Raji (cell line): ENCODE results near the gene ZNF688.

Experiments used
- POLR2A ChIP-seq: IDR thresholded peaks from 2 replicates; pipeline ENCODE4 v1.6.1; 2011; ENCODE audit warnings: low read depth, low read length, control low read depth; ENCODE audit not compliant: insufficient read depth

ZNF688 gene

GRCh38 chr16:30571445-30572322, at the start of gene ZNF688:
TSS of gene ZNF688 (minus strand) at chr16:30571714. CDS start at chr16:30571629, 85 bp downstream.
- peak; percentile 78 for TF ChIP-seq POLR2A

DNA sequence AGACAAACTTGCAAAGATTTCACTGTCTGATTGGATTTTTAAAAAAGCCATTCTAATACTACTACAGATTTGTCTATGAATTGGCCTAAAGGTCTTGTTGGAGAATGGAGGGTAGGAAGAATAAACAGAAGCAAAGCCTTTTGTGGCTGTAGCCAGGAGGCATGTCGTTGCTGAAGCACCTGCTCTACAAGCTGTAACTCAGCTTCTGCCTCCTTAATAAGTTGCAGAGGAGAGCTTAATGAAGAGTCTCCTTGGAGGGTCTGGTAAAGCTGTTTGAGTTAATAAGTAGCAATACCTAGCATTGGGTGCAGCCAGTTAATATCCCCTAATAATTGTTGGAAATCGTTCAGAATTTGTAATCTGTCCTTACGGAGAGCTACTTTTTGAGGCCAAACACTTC, 48.7 kb upstream of the ZNF688 start:
- no peak for TF ChIP-seq POLR2A

GRCh38 chr16:30619638-30620037, 48.1 kb upstream of the ZNF688 start:
- no peak for TF ChIP-seq POLR2A

DNA sequence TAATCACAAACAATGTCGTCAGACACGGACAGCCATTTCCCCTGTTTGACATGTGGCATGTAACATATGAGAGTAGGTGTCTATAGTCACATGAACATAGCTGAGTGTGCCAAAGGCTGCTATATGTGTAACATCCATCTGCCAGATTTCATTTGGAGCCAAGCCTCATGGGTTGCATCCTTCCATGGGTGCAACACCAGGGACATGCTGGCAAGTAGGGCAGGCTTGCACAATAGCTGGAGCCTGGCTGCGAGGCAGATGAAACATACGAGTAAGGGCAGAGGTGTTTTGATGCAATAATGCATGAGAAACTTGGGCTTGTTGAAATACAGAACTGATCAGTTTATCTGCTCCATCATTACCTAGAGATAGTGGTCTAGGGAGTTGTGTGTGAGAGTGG, 47.7 kb upstream of the ZNF688 start:
- no peak for TF ChIP-seq POLR2A

DNA sequence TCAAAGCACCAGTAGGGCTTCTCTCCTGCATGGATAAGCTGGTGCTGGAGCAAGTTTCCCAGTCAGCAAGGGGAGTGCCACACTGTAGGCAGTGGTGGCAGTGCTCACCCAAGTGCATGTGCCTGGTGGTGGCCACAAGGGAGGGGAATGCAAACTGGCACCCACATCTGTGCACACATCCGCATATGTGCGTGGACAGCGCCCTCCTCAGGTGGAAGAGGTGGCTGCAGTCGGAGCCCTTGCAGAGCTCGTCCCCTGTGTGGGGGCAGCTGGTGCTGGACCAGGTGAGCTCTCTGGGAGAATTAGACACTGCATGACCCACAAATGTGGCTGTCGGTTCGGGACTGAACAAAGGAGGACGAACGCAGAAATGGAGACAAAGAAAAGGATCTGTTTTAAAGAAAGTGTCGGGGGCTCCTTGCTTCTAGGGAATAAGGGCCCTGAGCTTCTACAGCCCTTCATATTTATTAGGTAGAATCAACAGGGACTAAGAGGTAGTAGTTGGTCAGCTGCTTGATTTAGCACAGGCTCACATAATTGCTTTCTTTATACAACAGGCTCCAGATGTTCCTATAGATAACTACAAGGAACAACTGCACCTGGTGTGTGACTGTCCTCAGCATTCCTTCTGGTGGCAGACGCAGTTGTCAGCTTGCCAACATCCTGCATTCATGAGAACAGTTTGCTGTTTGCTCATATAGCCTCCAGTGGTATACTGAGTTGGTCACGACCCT, 44.0 kb upstream of the ZNF688 start:
- TF ChIP-seq POLR2A, result peak; percentile 46

- TF ChIP-seq POLR2A, result peak; percentile 75
Measured at GRCh38 chr16:30609926-30610839, 38.7 kb upstream of the ZNF688 start, which contains the start of gene ZNF689. TSS of gene ZNF689 (minus strand) at chr16:30610389. CDS start at chr16:30610041, 348 bp downstream.

DNA sequence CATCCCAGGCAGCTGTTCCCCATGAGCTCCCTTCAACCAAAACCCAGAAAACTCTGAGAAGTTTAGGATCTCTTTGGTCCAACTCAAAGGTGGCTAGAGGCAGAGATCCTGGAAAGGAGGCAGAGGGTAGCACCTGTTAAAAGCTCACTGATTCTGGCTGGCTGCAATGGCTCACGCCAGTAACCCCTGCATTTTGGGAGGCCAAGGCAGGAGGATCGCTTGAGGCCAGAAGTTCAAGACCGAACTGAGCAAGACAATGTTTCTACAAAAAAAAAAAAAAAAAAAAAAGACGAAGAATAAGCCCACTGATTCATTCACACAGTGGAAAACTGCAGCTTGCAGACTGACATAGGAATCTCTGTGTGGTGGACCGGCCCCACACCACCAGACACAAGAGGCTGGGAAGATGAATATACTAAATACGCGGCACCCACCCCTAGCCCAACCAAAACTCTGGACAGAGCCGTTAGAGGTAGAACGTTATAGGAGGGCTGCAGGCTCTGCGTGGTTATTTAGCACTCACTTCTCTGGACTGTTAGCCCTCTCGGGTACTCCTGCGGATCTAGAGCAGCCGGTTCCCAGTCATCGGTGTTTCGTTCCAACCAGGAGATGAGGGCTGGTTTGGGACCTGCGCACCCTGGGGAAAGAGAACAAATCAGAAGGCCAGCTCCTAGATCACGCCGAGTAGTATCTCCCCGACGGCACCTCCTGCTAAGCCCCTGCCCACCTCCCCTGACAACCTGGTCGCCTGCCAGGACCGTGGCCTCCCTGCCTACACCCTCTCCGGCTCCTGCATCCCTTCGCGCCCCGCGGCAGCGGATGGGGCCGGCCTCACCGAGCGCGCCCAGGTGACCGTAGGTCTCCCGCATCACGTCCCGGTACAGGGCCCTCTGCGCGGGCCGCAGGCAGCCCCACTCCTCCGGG, 37.8 kb upstream of the ZNF688 start:
- no peak for TF ChIP-seq POLR2A

- no peak for TF ChIP-seq POLR2A
Measured at GRCh38 chr16:30606004-30606403, 34.5 kb upstream of the ZNF688 start.

GRCh38 chr16:30605158-30605557, 33.6 kb upstream of the ZNF688 start:
- TF ChIP-seq POLR2A, result no peak

DNA sequence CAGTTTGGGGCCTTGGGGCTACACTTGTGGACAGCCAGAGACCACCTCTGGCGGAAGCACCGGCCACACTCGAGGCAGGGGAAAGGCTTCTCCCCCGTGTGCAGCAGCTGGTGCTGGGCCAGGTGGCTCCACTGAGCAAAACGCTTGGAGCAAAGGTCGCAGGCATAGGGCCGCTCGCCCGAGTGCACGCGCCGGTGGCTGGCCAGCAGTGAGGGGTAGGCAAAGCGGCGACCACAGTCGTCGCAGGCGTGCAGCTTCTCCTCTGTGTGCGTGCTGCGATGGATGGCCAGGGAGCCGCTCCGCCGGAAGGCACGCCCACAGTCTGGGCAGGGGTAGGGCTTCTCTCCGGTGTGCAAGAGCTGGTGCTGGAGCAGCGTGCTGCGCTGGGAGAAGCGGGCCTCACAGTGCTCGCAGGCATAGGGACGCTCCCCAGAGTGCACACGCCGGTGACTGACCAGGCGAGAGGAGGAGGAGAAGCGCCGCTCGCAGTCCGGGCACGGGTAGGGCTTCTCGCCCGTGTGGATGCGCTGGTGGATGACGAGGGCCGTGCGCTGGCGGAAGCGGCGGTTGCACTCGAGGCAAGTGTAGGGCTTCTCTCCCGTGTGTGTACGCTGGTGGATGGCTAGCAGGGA, 32.9 kb upstream of the ZNF688 start:
- TF ChIP-seq POLR2A, result no peak

DNA sequence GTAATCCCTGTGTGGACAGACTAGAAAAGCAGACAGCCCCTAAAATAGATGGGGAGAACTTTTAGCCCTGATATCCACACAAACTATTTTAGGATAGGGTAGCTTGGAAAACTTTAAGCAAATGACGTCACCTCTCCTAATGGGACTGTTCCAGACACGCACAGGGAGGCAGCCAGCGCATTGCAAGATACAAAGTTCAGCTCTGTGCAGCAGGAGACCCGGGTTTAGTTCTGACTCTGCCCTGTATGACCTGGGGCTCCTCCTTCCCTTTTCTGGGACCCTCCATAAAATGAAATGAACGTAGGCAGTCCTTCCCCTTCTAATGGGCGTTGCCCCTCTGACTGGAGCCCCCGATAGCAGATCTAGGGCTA, 32.4 kb upstream of the ZNF688 start:
- TF ChIP-seq POLR2A, result no peak

DNA sequence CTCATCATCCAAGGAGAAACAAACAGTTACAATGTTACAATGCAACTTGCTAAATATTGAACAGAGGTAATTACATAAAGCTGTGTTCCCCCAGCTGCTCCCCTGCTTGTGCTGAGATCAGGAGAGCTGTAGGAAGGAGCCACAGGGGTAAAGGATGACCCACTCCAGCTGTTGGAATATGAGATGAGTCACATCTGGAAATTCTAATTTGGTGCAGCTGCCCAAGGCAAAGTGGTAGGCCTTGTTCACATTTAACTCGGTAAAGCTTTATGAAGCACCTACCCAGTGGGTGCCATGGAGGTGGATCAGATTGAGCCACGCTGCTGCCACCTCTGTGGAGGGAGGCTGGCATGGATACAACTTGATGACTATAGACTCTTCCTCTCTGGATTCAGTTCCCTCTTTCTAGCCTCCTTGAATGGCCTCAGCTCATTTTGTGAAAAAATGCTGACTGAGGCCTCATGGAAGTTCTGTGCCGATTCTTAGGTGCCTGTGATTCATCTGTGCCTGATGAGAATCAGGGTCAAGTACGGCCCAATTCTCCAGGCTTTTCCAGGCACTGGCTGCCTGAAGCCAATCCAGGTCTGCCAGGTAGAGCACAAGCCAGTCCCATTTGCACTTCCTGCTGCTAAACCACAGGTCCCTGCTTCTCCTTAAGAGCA, 31.2 kb upstream of the ZNF688 start:
- TF ChIP-seq POLR2A, result no peak

GRCh38 chr16:30601966-30602365, 30.5 kb upstream of the ZNF688 start:
- no peak for TF ChIP-seq POLR2A
